ENCODE measurements around the gene ZNF593OS. TPM values are rescaled to one million over a fixed set of nuclear protein-coding genes. Genes with fewer than 3 reads are reported as not detected.

Gene ZNF593OS
- not detected in 2 replicates for total RNA-seq

DNA sequence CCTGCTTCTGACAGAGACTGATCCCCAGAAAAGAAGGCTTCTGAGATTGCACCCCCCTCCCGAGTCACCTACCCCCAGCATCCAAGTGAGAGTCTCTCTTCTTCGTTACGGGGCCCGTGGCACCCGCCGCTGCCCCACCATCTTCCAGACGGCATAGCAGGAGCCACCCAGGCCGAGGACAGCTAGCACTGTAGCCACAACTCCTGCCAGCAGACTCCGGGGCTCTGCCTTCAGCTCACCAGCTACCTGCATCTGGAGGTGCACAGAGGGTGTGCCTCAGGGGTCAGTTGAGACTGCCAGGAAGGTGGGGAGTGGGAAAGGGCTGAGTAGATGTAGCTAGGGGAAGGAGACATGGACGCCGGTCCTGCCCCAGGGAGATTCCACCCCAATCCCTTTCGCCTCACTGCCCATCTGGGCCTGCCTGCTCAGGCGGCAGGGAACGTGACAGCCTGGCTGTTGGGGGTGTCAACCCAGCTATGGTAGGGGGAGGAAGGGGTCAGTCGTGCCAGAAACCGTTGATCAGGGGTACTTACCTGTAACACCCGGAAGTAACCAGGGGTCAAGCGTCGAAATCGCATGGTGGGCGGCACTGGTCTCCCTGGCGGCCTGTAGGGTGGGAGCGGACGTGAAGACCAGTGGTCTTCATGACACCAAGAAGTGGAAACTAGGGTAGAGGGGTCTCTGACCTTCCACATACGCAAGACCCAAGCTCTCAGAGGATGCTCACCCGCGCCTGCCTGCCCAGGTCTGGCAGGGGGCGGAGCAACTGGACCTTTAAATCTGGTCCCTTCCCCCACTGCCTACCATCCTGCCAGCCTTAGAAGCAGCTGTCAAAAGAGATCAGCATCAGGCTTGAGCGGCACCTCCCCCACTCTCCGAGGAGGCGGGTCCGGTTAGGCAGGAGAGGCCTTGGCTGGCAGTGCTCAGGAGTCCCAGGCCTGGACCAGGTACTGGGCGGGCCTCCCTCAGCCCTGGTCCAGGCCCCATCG, at the start of gene ZNF593OS:
TSS of gene ZNF593OS (minus strand) at position 749 of the 989 bp plus-strand sequence. CDS start at position 578, 171 bp downstream.

DNA sequence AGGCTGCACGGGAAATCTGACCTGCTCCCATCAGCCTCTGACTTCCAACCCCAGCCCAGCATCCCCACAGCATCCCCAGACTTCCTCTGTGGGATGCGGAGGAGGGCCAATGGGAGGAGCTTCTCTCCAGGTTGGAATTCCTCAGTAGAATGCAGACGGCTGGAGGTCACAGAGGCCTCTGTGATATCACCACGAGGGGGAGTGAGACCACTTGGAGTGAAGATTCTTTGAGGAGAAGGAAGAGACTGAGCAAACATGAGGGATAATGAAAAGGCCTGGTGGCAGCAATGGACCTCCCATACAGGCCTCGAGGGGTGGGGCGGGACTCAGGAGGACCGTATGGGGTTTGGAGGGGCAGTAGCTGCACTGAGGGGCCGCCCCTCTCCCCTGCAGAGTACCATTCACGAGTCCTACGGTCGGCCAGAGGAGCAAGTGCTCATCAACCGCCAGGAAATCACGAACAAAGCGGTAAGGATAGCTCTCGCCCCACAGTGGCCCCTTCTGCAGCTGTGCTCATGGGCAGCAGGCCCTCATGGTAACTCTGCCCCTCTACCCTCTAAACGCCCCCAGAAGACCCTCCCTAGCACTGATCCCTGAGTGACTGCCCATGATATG, 18.8 kb upstream of the ZNF593OS start, which contains the start of gene CATSPER4:
TSS of gene CATSPER4 (plus strand) at position 230 of the 615 bp plus-strand sequence. CDS start at position 256, 26 bp downstream.

DNA sequence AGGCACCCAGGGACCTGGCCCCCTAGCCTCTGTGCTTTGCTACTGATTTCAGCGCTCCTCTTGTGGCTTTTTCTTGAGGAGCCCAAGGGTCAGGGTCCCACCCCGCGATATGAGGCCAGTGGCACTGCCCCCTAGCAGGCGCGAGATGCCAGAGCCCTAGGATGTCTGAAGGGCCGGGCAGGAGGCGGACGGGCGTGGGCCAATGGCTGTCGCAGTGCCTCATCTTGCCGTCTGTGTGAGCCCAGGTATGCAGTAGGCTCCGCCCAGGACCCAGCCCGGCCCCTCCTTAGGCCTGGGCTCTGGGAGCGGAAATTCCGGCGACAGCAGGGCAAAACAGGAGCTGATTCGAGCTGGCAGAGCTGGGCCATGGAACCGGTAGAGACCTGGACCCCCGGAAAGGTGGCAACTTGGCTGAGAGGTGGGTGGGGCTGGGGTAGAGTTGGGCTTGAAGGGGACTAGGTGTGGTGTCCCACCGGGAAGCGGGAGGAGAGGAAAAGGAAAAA, 5.6 kb upstream of the ZNF593OS start, which contains the start of gene CNKSR1:
TSS of gene CNKSR1 (plus strand) at position 310 of the 503 bp plus-strand sequence. CDS start at position 367, 57 bp downstream.

DNA sequence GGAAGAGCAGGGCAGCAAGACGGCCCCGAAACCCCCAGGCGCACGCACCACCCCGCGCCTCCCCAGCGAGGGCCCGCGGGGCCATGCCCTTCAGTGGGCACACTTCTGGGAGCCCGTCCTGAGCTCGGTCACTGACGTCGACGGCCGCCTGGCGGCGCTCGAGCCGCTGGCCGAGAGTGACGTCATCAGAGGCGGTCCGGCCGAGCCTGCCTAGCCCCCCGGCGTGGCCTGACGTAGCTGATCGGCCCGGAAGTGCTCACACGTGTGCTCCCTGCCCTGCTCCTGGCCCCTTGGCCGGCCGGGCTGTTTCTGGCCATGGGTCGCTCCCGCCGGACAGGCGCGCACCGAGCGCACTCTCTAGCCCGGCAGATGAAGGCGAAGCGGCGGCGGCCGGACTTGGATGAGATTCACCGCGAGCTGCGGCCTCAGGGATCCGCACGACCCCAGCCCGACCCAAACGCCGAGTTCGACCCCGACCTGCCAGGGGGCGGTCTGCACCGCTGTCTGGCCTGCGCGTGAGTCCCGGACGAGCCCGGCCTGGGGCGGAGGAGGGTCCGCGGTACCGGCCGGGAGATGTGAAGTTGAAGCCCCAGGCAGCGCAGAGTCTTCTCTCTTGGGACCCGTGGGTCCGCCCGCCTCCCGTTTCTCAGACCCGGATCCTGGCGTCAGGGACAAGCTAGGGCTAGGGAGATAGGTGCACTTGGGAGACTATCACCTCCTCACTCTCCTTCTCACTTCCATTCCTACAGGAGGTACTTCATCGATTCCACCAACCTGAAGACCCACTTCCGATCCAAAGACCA, 1.8 kb downstream of the ZNF593OS start, which contains the start of gene ZNF593:
TSS of gene ZNF593 (plus strand) at position 240 of the 803 bp plus-strand sequence. CDS start at position 316, 76 bp downstream.

DNA sequence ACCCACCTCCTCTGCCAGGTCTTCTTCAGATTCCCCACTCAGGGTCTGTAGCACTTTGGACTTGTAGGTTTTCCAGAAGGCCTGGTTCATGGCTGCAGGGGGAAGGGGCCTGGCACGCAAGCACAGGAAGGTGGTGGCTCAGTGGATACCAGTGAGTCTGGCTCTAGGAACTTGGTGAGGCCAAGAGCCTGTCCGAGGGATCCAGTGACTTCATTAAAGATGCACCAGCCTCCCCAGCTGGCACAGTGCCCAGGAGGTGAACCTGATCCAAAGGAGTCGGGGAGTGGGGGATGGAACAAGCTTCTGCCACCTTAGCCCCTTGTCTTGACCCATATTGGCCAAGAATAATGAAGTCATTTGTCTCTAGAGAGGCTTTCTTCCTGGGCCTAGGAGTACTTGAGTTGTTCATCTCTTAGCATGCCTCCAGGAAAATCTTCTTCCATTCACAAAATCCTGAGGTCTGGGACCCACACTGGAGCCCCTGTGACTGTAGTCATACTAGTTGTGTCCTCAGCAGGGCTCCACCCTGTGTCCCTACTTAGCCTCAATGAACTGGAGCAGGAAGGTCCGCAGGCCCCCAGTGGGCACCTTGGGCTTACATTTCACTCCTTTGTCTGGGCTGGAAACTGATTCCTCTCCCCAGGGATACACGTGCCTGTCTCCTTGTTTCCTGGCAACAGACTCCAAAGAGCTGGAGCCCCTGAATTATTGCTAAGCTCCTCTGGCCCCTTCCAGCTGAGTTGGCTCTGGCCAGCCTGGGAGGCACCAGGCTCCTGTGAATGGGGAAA, 3.0 kb downstream of the ZNF593OS start, which contains the start of gene C1orf232:
TSS of gene C1orf232 (minus strand) at position 554 of the 788 bp plus-strand sequence. CDS start at position 90, 464 bp downstream.

DNA sequence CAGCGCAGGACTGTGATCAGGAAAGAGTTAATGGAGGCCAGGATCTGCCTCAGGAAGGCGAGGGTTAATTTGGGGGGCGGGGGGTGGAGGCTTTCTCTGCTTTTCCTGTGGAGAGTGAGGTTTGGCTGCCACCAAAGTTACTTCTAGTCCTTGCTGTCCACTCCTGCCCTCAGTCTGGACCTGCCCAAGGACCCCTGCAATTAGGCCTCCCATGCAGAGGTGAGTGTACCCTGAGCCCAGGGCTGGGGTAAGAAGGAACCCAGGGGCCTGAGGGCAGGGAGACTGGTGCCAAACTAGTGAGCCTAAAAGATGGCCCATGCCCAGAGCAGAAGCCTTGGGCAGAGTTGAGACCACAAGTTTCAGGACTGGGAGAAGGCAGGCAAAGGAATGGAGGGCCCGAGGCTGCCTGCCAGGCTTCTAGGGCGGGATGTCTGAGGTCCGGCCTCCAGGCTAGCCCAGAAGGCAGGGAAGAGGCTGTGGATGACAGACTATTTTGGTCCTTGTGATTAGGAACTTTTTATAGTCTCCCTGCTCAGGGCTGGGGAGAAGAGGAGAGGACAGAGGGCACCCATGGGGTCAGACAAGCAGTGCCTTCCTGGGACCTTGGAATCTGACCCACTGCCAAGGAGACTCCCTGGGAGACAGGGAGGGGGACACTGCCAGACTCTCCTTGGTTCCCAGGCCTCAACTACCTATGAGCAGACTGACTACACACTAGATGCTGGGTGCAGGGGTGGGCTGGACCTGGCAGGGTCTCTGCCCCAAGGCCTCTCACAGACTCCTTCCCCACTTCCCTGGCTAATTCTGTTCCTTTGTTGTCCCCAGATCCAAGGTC, 12.5 kb downstream of the ZNF593OS start, which contains the start of gene FAM110D:
TSS of gene FAM110D (plus strand) at position 172 of the 835 bp plus-strand sequence. CDS start 2,213 bp downstream, outside the sequence.

Other genes with a start within 250 kb of the ZNF593OS start
- 4.7 and 6.0 TPM in 2 replicates for gene PAFAH2, start 173.8 kb downstream of the ZNF593OS start, total RNA-seq
- gene EXTL1, start 150.1 kb downstream of the ZNF593OS start, total RNA-seq, result 0.37 and 0.49 TPM in 2 replicates
- not detected in 2 replicates for gene SLC30A2, start 125.7 kb downstream of the ZNF593OS start, total RNA-seq
- gene TRIM63, start 104.2 kb downstream of the ZNF593OS start, total RNA-seq, result not detected in 2 replicates
- 2.7 and 3.0 TPM in 2 replicates for gene PDIK1L, start 60.0 kb downstream of the ZNF593OS start, total RNA-seq
- gene FAM110D, start 12.8 kb downstream of the ZNF593OS start, total RNA-seq, result not detected in 2 replicates
- gene C1orf232, start 2.9 kb downstream of the ZNF593OS start, total RNA-seq, result not detected in 2 replicates
- 33.3 and 36.2 TPM in 2 replicates for gene ZNF593, start 1.9 kb downstream of the ZNF593OS start, total RNA-seq
- gene CNKSR1, start 5.7 kb upstream of the ZNF593OS start, total RNA-seq, result 0.81 TPM in 1 of 2 replicates, not detected in the other
- not detected in 2 replicates for gene CATSPER4, start 18.8 kb upstream of the ZNF593OS start, total RNA-seq
- 3.4 and 6.7 TPM in 2 replicates for gene CEP85, start 62.4 kb upstream of the ZNF593OS start, total RNA-seq
- gene SH3BGRL3, start 108.3 kb upstream of the ZNF593OS start, total RNA-seq, result 225 and 247 TPM in 2 replicates
- 1.2 and 4.8 TPM in 2 replicates for gene UBXN11, start 134.8 kb upstream of the ZNF593OS start, total RNA-seq
- gene CD52, start 146.1 kb upstream of the ZNF593OS start, total RNA-seq, result not detected in 2 replicates
- not detected in 2 replicates for gene CRYBG2, start 182.3 kb upstream of the ZNF593OS start, total RNA-seq
- not detected in 2 replicates for gene ZNF683, start 200.9 kb upstream of the ZNF593OS start, total RNA-seq
- gene LIN28A, start 239.0 kb upstream of the ZNF593OS start, total RNA-seq, result not detected in 2 replicates